A673 (cell line): ENCODE data around the gene NPB. TPM values are rescaled to one million over a fixed set of nuclear protein-coding genes. Genes with fewer than 3 reads are reported as not detected.

Experiments used
- BruUV-seq: library from RNA; stranded (reverse); fragments of 400-500 nt; replicated peaks from 2 replicates; lab custom pipeline; 2021; lab: Mats Ljungman, UMichigan
- CTCF ChIA-PET: fragments of 300-600 bp; sonication (Branson Sonifier 250); formaldehyde crosslinking; loops from one replicate; lab custom pipeline; 2022; ENCODE audit warnings: antibody characterized with exemption; lab: Charles Lee
- POLR2A ChIA-PET: fragments of 300-600 bp; sonication (Branson Sonifier 250); formaldehyde crosslinking; loops from one replicate; lab custom pipeline; 2022; ENCODE audit warnings: antibody characterized with exemption; ENCODE audit not compliant: low non-redundant PET; lab: Charles Lee
- DNase-seq: peaks from one replicate; pipeline ENCODE4 v3.0.0-alpha.2; 2015; ENCODE audit warnings: low spot score
- H3K27ac ChIP-seq: fragments of 200-600 bp; sonication (generic); 2 replicates; pipeline ENCODE4 v1.5.1; 2016; ENCODE audit warnings: mixed run types, low read depth, mild to moderate bottlenecking, mixed read lengths, antibody characterized with exemption, low read length; ENCODE audit not compliant: poor library complexity, severe bottlenecking
- H3K27me3 ChIP-seq: fragments of 200-600 bp; sonication (generic); replicated peaks from 2 replicates; pipeline ENCODE4 v1.6.1; 2017; ENCODE audit warnings: mixed run types, low read depth, mild to moderate bottlenecking, mixed read lengths, antibody characterized with exemption, low read length; ENCODE audit not compliant: insufficient read depth, poor library complexity
- H3K36me3 ChIP-seq: fragments of 200-600 bp; sonication (generic); 2 replicates; pipeline ENCODE4 v1.6.1; 2016; ENCODE audit warnings: mixed run types, mild to moderate bottlenecking, mixed read lengths, antibody characterized with exemption, low read length; ENCODE audit not compliant: insufficient read depth, poor library complexity, severe bottlenecking
- H3K4me1 ChIP-seq: fragments of 200-600 bp; sonication (generic); 2 replicates; pipeline ENCODE4 v1.6.1; 2017; ENCODE audit warnings: mixed run types, mild to moderate bottlenecking, mixed read lengths, antibody characterized with exemption, low read length; ENCODE audit not compliant: insufficient read depth, poor library complexity, severe bottlenecking
- H3K4me3 ChIP-seq: fragments of 200-600 bp; sonication (generic); 2 replicates; pipeline ENCODE4 v1.5.1; 2016; ENCODE audit warnings: low read depth, mixed run types, mild to moderate bottlenecking, mixed read lengths, low read length; ENCODE audit not compliant: poor library complexity, severe bottlenecking
- H3K9me3 ChIP-seq: fragments of 200-600 bp; sonication (generic); 2 replicates; pipeline ENCODE4 v1.6.1; 2016; ENCODE audit warnings: mixed run types, low read depth, mild to moderate bottlenecking, mixed read lengths, antibody characterized with exemption, low read length; ENCODE audit not compliant: poor library complexity, severe bottlenecking
- CTCF ChIP-seq: fragments of 300-800, 200-600 bp; sonication (generic); conservative IDR thresholded peaks from 2 replicates; pipeline ENCODE4 v1.5.1; 2017; ENCODE audit warnings: low read depth, mild to moderate bottlenecking, antibody characterized with exemption, low read length, moderate library complexity, mixed read lengths
- EZH2 ChIP-seq: fragments of 200-600 bp; sonication (generic); IDR thresholded peaks from 2 replicates; pipeline ENCODE4 v1.6.1; 2017; ENCODE audit warnings: borderline replicate concordance, low read depth, mild to moderate bottlenecking, mixed read lengths, antibody characterized with exemption, low read length; ENCODE audit not compliant: poor library complexity, severe bottlenecking
- intact Hi-C: fragments of 100-400 bp; cut with micrococcal nuclease; formaldehyde crosslinking; loops from one replicate; pipeline ENCODE4 v1.10.0; 2022; ENCODE audit not compliant: unreplicated experiment
- total RNA-seq: library from RNA; stranded (reverse); gene quantifications from 2 replicates; pipeline ENCODE4 v1.2.3, GENCODE V29; 2021

The NPB gene
- total RNA-seq, 1 experiment from 2014 or later: 0.75 TPM

GRCh38 chr17:81927152-81927652, 25.2 kb downstream of the NPB start:
- POLR2A ChIA-PET: interaction anchor here (0.7 kb wide), 1 partner anchor 217 kb away, joined by 16 read pairs; no protein-coding TSS in a partner anchor
- intact Hi-C loops: no loop called here
- no peaks in the 10 kb centered on the region for H3K9me3 ChIP-seq
- peak overlapping the region; percentile 92 for H3K27ac ChIP-seq
- no TSS peak for BruUV-seq
- DNase-seq: no peak
- H3K4me3 ChIP-seq: peak overlapping the region; percentile 94
- no peak for TF ChIP-seq CTCF
- TF ChIP-seq EZH2: no peak
- H3K27me3 ChIP-seq: no peaks in the 10 kb centered on the region
- H3K4me1 ChIP-seq: peaks cover 38% of the 10 kb centered on the region
- CTCF ChIA-PET: interaction anchor here (0.5 to 1.0 kb wide), 2 partner anchors 32 to 217 kb away, joined by 3 read pairs; no protein-coding TSS in a partner anchor
- peaks cover 2% of the 10 kb centered on the region for H3K36me3 ChIP-seq

GRCh38 chr17:81927653-81928543, 25.9 kb downstream of the NPB start, which contains the start of gene MAFG:
Gene MAFG, minus strand, starts transcription at chr17:81927735. Its CDS starts 4,550 bp downstream, at chr17:81923185.
- Histone ChIP-seq H3K27ac (peak within 1 kb of the TSS; percentile 92), H3K4me1 (peaks cover 37% of the 10 kb centered on the region), H3K4me3 (peak within 1 kb of the TSS; percentile 94), H3K36me3 (peaks cover 2% of the 10 kb centered on the region), H3K27me3 (no peaks in the 10 kb centered on the region), H3K9me3 (no peaks in the 10 kb centered on the region)
- no TSS peak for BruUV-seq
- ChIA-PET POLR2A (interaction anchor here (0.6 to 0.7 kb wide), 2 partner anchors 218 to 1025 kb away, joined by 5 to 16 read pairs; no protein-coding TSS in a partner anchor), CTCF (interaction anchor here (0.5 to 1.0 kb wide), 2 partner anchors 32 to 217 kb away, joined by 3 read pairs; no protein-coding TSS in a partner anchor)
- TF ChIP-seq CTCF: peak; percentile 55; the same call in 1 of the 2 replicates
- no peak for TF ChIP-seq EZH2
- DNase-seq: peak; percentile 97
- intact Hi-C loops: no loop called here

GRCh38 chr17:81928544-81929252, 26.7 kb downstream of the NPB start:
- Histone ChIP-seq H3K4me1 (peaks cover 30% of the 10 kb centered on the region), H3K27me3 (no peaks in the 10 kb centered on the region), H3K4me3 (peak overlapping the region; percentile 94), H3K36me3 (peaks cover 4% of the 10 kb centered on the region), H3K27ac (peak overlapping the region; percentile 73), H3K9me3 (no peaks in the 10 kb centered on the region)
- CTCF ChIA-PET: interaction anchor here (1.0 kb wide), 1 partner anchor 31 kb away, joined by 3 read pairs; no protein-coding TSS in a partner anchor
- POLR2A ChIA-PET: no interaction called here
- no peak for TF ChIP-seq EZH2
- no peak for TF ChIP-seq CTCF
- intact Hi-C loops: no loop called here
- no TSS peak for BruUV-seq
- no peak for DNase-seq
